Activated CD4-positive, alpha-beta T cell treated with anti-CD3 and anti-CD28 coated beads, Interleukin-2, amount 50 U/mL, for 48 hours (primary cell): ENCODE results near the gene LAIR1.

Source experiments
- DNase-seq, 2 experiments: peaks; one replicate each; pipeline ENCODE4 v3.0.0-alpha.2; 2020

LAIR1 gene

GRCh38 chr19:54316746-54317107, 48.0 kb downstream of the LAIR1 start:
- DNase-seq, result no peak

GRCh38 chr19:54315956-54316355, 48.8 kb downstream of the LAIR1 start:
- DNase-seq, result no peak

GRCh38 chr19:54312436-54313377, 52.0 kb downstream of the LAIR1 start, which contains the start of gene LILRA5:
Gene LILRA5, minus strand, starts transcription at chr19:54313166. Its CDS starts 147 bp downstream, at chr19:54313019.
- DNase-seq, result no peak

GRCh38 chr19:54312011-54312410, 52.7 kb downstream of the LAIR1 start:
- no peak for DNase-seq

GRCh38 chr19:54311486-54311885, 53.2 kb downstream of the LAIR1 start:
- no peak for DNase-seq

- no peak for DNase-seq
Observed at GRCh38 chr19:54310543-54310942, 54.2 kb downstream of the LAIR1 start.

- no peak for DNase-seq
Observed at GRCh38 chr19:54309811-54310210, 54.9 kb downstream of the LAIR1 start.

GRCh38 chr19:54307389-54308020, 57.2 kb downstream of the LAIR1 start:
- DNase-seq, result no peak

GRCh38 chr19:54305141-54305540, 59.6 kb downstream of the LAIR1 start:
- DNase-seq, result no peak

GRCh38 chr19:54302257-54302656, 62.5 kb downstream of the LAIR1 start:
- DNase-seq, result no peak
